Right ventricle myocardium inferior (tissue), 1 donor: Measurements from ENCODE around the gene TAS1R1. TPM values are rescaled to one million over a fixed set of nuclear protein-coding genes. Genes with fewer than 3 reads are reported as not detected.
"Not testable (repeated sequence)": the region's sequence is repeated elsewhere in the genome, so short reads cannot be mapped to it uniquely, and the experiment has no call there.

Source experiments
- ATAC-seq: fragments of 200-7000 bp; cut with Tn5 transposase; one replicate; pipeline ENCODE4 v1.9.1; 2020; ENCODE audit warnings: mild to moderate bottlenecking, moderate library complexity
- DNase-seq: peaks from one replicate; pipeline ENCODE4 v3.0.0; 2021; ENCODE audit errors: missing footprints
- intact Hi-C: fragments of 100-400 bp; cut with DNase I; formaldehyde crosslinking; loops from one replicate; pipeline ENCODE4 v1.11.0; 2022
- total RNA-seq: library from RNA; stranded (reverse); fragmentation: NEBNext Ultra II Directional; extraction: Animal tissue kit (Norgen Biotek cat#: 25700); gene quantifications from one replicate; pipeline ENCODE4 v1.2.1, GENCODE V29; 2021
- donor health status: DM: no; HTN: yes; CAD: no; lungs with severe emphysema.

Gene TAS1R1
- total RNA-seq, 1 donor from 2014 or later: not detected

GRCh38 chr1:6559161-6559560, 4.1 kb downstream of the TAS1R1 start:
- intact Hi-C loops, DNase-seq, ATAC-seq: not testable (repeated sequence)

GRCh38 chr1:6560267-6560666, 5.2 kb downstream of the TAS1R1 start:
- intact Hi-C loops: no loop called here
- DNase-seq (no peak), ATAC-seq (no peak)

GRCh38 chr1:6569033-6569432, 13.9 kb downstream of the TAS1R1 start:
- DNase-seq: no peak
- intact Hi-C loops: no loop called here
- no peak for ATAC-seq

GRCh38 chr1:6570100-6570499, 15.0 kb downstream of the TAS1R1 start:
- intact Hi-C loops: no loop called here

GRCh38 chr1:6570987-6571386, 15.9 kb downstream of the TAS1R1 start:
- no peak for ATAC-seq
- intact Hi-C loops: no loop called here

More at GRCh38 chr1:6570100-6570499, 15.0 kb downstream of the TAS1R1 start:
- DNase-seq: no peak
- ATAC-seq: no peak

GRCh38 chr1:6572653-6573383, 17.7 kb downstream of the TAS1R1 start:
- DNase-seq (no peak), ATAC-seq (no peak)
- intact Hi-C loops: no loop called here

More at GRCh38 chr1:6570987-6571386, 15.9 kb downstream of the TAS1R1 start:
- no peak for DNase-seq

- DNase-seq (no peak), ATAC-seq (no peak)
- intact Hi-C loops: no loop called here
These were observed 19.0 kb downstream of the TAS1R1 start for GRCh38 chr1:6574025-6574620.

- intact Hi-C loops: no loop called here
- DNase-seq: no peak
- ATAC-seq: no peak
These were observed 19.7 kb downstream of the TAS1R1 start for GRCh38 chr1:6574818-6575217.

GRCh38 chr1:6577831-6578525, 22.9 kb downstream of the TAS1R1 start:
- ATAC-seq (no peak), DNase-seq (no peak)
- intact Hi-C loops: no loop called here

- ATAC-seq (no peak), DNase-seq (no peak)
- intact Hi-C loops: no loop called here
These were observed 23.7 kb downstream of the TAS1R1 start for GRCh38 chr1:6578624-6579373.

GRCh38 chr1:6579374-6580118, 24.4 kb downstream of the TAS1R1 start, which contains the start of gene ZBTB48:
TSS of gene ZBTB48 (plus strand) at chr1:6579994. CDS start at chr1:6580610, 616 bp downstream.
- ATAC-seq (peak; percentile 97), DNase-seq (peak; percentile 100)
- intact Hi-C loops: loop anchor here (2.0 kb wide), 1 partner anchor 21 kb away; no protein-coding TSS in a partner anchor

GRCh38 chr1:6580119-6580592, 25.0 kb downstream of the TAS1R1 start:
- DNase-seq: peak; percentile 68
- intact Hi-C loops: loop anchor here (2.0 kb wide), 1 partner anchor 21 kb away; no protein-coding TSS in a partner anchor
- ATAC-seq: no peak

GRCh38 chr1:6580593-6581409, 25.7 kb downstream of the TAS1R1 start:
- intact Hi-C loops: loop anchor here (2.0 kb wide), 1 partner anchor 20 kb away; no protein-coding TSS in a partner anchor
- ATAC-seq (no peak), DNase-seq (peak; percentile 61)

- no peak for ATAC-seq
- intact Hi-C loops: loop anchor here (2.0 kb wide), 1 partner anchor 19 kb away; no protein-coding TSS in a partner anchor
- peak; percentile 83 for DNase-seq
These were observed 26.6 kb downstream of the TAS1R1 start for GRCh38 chr1:6581561-6582305.

- no peak for DNase-seq
- intact Hi-C loops: no loop called here
- no peak for ATAC-seq
These were observed 27.3 kb downstream of the TAS1R1 start for GRCh38 chr1:6582370-6582769.
